Effector memory CD4-positive, alpha-beta T cell (primary cell): ENCODE data around the gene CTSD.

Source experiments
- DNase-seq, 3 donors: peaks; one replicate each; pipeline ENCODE4 v3.0.0-alpha.2; 2020
- H3K27ac ChIP-seq: 2 replicates; pipeline ENCODE4 v1.7.0; 2013; ENCODE audit warnings: mild to moderate bottlenecking, low read length, moderate library complexity; ENCODE audit not compliant: insufficient read depth, poor library complexity, severe bottlenecking
- H3K27me3 ChIP-seq: replicated peaks from 2 replicates; pipeline ENCODE4 v1.7.0; 2013; ENCODE audit warnings: mild to moderate bottlenecking, low read length; ENCODE audit not compliant: insufficient read depth, control insufficient read depth, poor library complexity, severe bottlenecking
- H3K36me3 ChIP-seq: 2 replicates; pipeline ENCODE4 v1.7.0; 2013; ENCODE audit warnings: mild to moderate bottlenecking, low read length, moderate library complexity; ENCODE audit not compliant: control insufficient read depth, insufficient read depth
- H3K4me1 ChIP-seq: 2 replicates; pipeline ENCODE4 v1.7.0; 2013; ENCODE audit warnings: low read length, mild to moderate bottlenecking; ENCODE audit not compliant: control insufficient read depth, insufficient read depth, poor library complexity, severe bottlenecking
- H3K4me3 ChIP-seq: 2 replicates; pipeline ENCODE4 v1.7.0; 2013; ENCODE audit warnings: low read length, low read depth, mild to moderate bottlenecking; ENCODE audit not compliant: insufficient read depth, poor library complexity, severe bottlenecking
- H3K9me3 ChIP-seq: 2 replicates; pipeline ENCODE4 v1.7.0; 2013; ENCODE audit warnings: mild to moderate bottlenecking, low read length, moderate library complexity; ENCODE audit not compliant: control insufficient read depth

Gene CTSD

GRCh38 chr11:1743585-1744136, 20.1 kb downstream of the CTSD start:
- Histone ChIP-seq H3K4me1 (peaks cover under 1% of the 10 kb centered on the region), H3K4me3 (no peak overlapping the region), H3K36me3 (no peaks in the 10 kb centered on the region), H3K27ac (no peak overlapping the region), H3K27me3 (no peaks in the 10 kb centered on the region), H3K9me3 (no peaks in the 10 kb centered on the region)
- DNase-seq = no peak

- Histone ChIP-seq H3K27ac (no peak overlapping the region), H3K4me1 (no peaks in the 10 kb centered on the region), H3K4me3 (no peak overlapping the region), H3K27me3 (no peaks in the 10 kb centered on the region), H3K36me3 (no peaks in the 10 kb centered on the region), H3K9me3 (no peaks in the 10 kb centered on the region)
- DNase-seq = no peak
These were observed 20.7 kb downstream of the CTSD start for GRCh38 chr11:1742869-1743584.

GRCh38 chr11:1742371-1742770, 21.4 kb downstream of the CTSD start:
- DNase-seq = no peak
- no peak overlapping the region for H3K4me3 ChIP-seq
- H3K4me1 ChIP-seq = no peaks in the 10 kb centered on the region
- no peaks in the 10 kb centered on the region for H3K36me3 ChIP-seq
- H3K27me3 ChIP-seq = no peaks in the 10 kb centered on the region
- peaks cover under 1% of the 10 kb centered on the region for H3K9me3 ChIP-seq
- no peak overlapping the region for H3K27ac ChIP-seq

GRCh38 chr11:1741741-1742140, 22.0 kb downstream of the CTSD start:
- no peaks in the 10 kb centered on the region for H3K27me3 ChIP-seq
- H3K9me3 ChIP-seq = peaks cover 4% of the 10 kb centered on the region
- no peak for DNase-seq
- H3K4me1 ChIP-seq = no peaks in the 10 kb centered on the region
- H3K36me3 ChIP-seq = no peaks in the 10 kb centered on the region
- H3K27ac ChIP-seq = no peak overlapping the region
- H3K4me3 ChIP-seq = no peak overlapping the region

- no peaks in the 10 kb centered on the region for H3K4me1 ChIP-seq
- no peak for DNase-seq
- no peaks in the 10 kb centered on the region for H3K36me3 ChIP-seq
- H3K27me3 ChIP-seq = no peaks in the 10 kb centered on the region
- no peak overlapping the region for H3K4me3 ChIP-seq
- H3K9me3 ChIP-seq = peaks cover 4% of the 10 kb centered on the region
- H3K27ac ChIP-seq = no peak overlapping the region
These were observed 22.8 kb downstream of the CTSD start for GRCh38 chr11:1740786-1741530.

- no peaks in the 10 kb centered on the region for H3K36me3 ChIP-seq
- no peak for DNase-seq
- no peak overlapping the region for H3K27ac ChIP-seq
- H3K27me3 ChIP-seq = no peaks in the 10 kb centered on the region
- no peak overlapping the region for H3K4me3 ChIP-seq
- H3K9me3 ChIP-seq = peaks cover 4% of the 10 kb centered on the region
- H3K4me1 ChIP-seq = no peaks in the 10 kb centered on the region
These were observed 24.2 kb downstream of the CTSD start for GRCh38 chr11:1739576-1739975.

- no peak overlapping the region for H3K4me3 ChIP-seq
- no peak for DNase-seq
- no peaks in the 10 kb centered on the region for H3K36me3 ChIP-seq
- H3K4me1 ChIP-seq = peaks cover 8% of the 10 kb centered on the region
- H3K27me3 ChIP-seq = no peaks in the 10 kb centered on the region
- no peak overlapping the region for H3K27ac ChIP-seq
- H3K9me3 ChIP-seq = peaks cover 4% of the 10 kb centered on the region
These were observed 25.3 kb downstream of the CTSD start for GRCh38 chr11:1738380-1738779.

GRCh38 chr11:1737080-1737757, 26.5 kb downstream of the CTSD start:
- H3K27me3 ChIP-seq = no peaks in the 10 kb centered on the region
- H3K36me3 ChIP-seq = no peaks in the 10 kb centered on the region
- H3K9me3 ChIP-seq = peaks cover 4% of the 10 kb centered on the region
- no peak for DNase-seq
- H3K4me1 ChIP-seq = peaks cover 8% of the 10 kb centered on the region
- H3K27ac ChIP-seq = no peak overlapping the region
- H3K4me3 ChIP-seq = no peak overlapping the region

GRCh38 chr11:1736447-1736992, 27.2 kb downstream of the CTSD start:
- DNase-seq = no peak
- Histone ChIP-seq H3K9me3 (peaks cover 4% of the 10 kb centered on the region), H3K36me3 (no peaks in the 10 kb centered on the region), H3K27me3 (no peaks in the 10 kb centered on the region), H3K4me3 (no peak overlapping the region), H3K4me1 (peaks cover 8% of the 10 kb centered on the region), H3K27ac (no peak overlapping the region)
